OCI-LY1 (cell line): ENCODE measurements around the gene MGME1.

ENCODE experiments used
- H2AFZ ChIP-seq: fragments of 200-600 bp; sonication (generic), shearing (Covaris generic); 2 replicates; pipeline ENCODE4 v1.6.0; 2014; ENCODE audit warnings: antibody characterized with exemption, mild to moderate bottlenecking, low read length
- H3F3A ChIP-seq: fragments of 200-600 bp; sonication (generic), shearing (Covaris generic); 2 replicates; pipeline ENCODE4 v1.6.0; 2014; ENCODE audit warnings: mild to moderate bottlenecking, antibody characterized with exemption, low read length, moderate library complexity; ENCODE audit not compliant: insufficient read depth
- H3K27ac ChIP-seq: fragments of 200-600 bp; sonication (generic); 2 replicates; pipeline ENCODE4 v1.5.1; 2014; ENCODE audit warnings: low read length, mixed run types, mild to moderate bottlenecking, low read depth; ENCODE audit not compliant: poor library complexity, severe bottlenecking
- H3K27me3 ChIP-seq: fragments of 200-600 bp; sonication (generic); 2 replicates; pipeline ENCODE4 v1.6.0; 2014; ENCODE audit warnings: antibody characterized with exemption, mild to moderate bottlenecking, low read length, moderate library complexity; ENCODE audit not compliant: insufficient read depth
- H3K36me3 ChIP-seq: fragments of 200-600 bp; sonication (generic); 2 replicates; pipeline ENCODE4 v1.6.1; 2014; ENCODE audit warnings: mild to moderate bottlenecking, antibody characterized with exemption, low read length, moderate library complexity, mixed read lengths; ENCODE audit not compliant: insufficient read depth
- H3K4me1 ChIP-seq: fragments of 200-600 bp; sonication (generic); 2 replicates; pipeline ENCODE4 v1.5.1; 2014; ENCODE audit warnings: mild to moderate bottlenecking, low read length, moderate library complexity; ENCODE audit not compliant: insufficient read depth, severe bottlenecking
- H3K4me2 ChIP-seq: fragments of 200-600 bp; sonication (generic), shearing (Covaris generic); 2 replicates; pipeline ENCODE4 v1.6.1; 2014; ENCODE audit warnings: low read length
- H3K4me3 ChIP-seq: fragments of 200-600 bp; sonication (generic); 2 replicates; pipeline ENCODE4 v1.5.1; 2014; ENCODE audit warnings: low read length, low read depth, mild to moderate bottlenecking, mixed read lengths; ENCODE audit not compliant: poor library complexity, severe bottlenecking
- H3K79me2 ChIP-seq: fragments of 200-600 bp; shearing (Covaris generic); 2 replicates; pipeline ENCODE4 v1.6.1; 2016; ENCODE audit warnings: mixed run types, low read length, mixed read lengths; ENCODE audit not compliant: insufficient read depth
- H3K9ac ChIP-seq: fragments of 200-600 bp; sonication (generic), shearing (Covaris generic); 2 replicates; pipeline ENCODE4 v1.6.1; 2014; ENCODE audit warnings: mild to moderate bottlenecking, low read length, mixed read lengths
- H3K9me2 ChIP-seq: fragments of 200-600 bp; sonication (generic), shearing (Covaris generic); 2 replicates; pipeline ENCODE4 v1.6.1; 2014; ENCODE audit warnings: low read depth, mild to moderate bottlenecking, low read length, mixed read lengths
- H3K9me3 ChIP-seq: fragments of 200-600 bp; shearing (Covaris generic); 2 replicates; pipeline ENCODE4 v1.6.1; 2014; ENCODE audit warnings: low read length, mixed read lengths
- H4K20me1 ChIP-seq: fragments of 200-600 bp; sonication (generic), shearing (Covaris generic); 2 replicates; pipeline ENCODE4 v1.6.0; 2016; ENCODE audit warnings: mild to moderate bottlenecking, low read length; ENCODE audit not compliant: insufficient read depth
- CTCF ChIP-seq: fragments of 200-600 bp; sonication (generic), shearing (Covaris generic); IDR thresholded peaks from 2 replicates; pipeline ENCODE4 v1.5.1; 2017; ENCODE audit warnings: mild to moderate bottlenecking, antibody characterized with exemption, low read length, moderate library complexity, mixed read lengths
- EZH2 ChIP-seq: fragments of 200-600 bp; sonication (generic), shearing (Covaris generic); IDR thresholded peaks from 2 replicates; pipeline ENCODE4 v1.8.0; 2017; ENCODE audit warnings: borderline replicate concordance, mixed run types, mild to moderate bottlenecking, antibody characterized with exemption, low read length, moderate library complexity, mixed read lengths

Gene MGME1

GRCh38 chr20:18004384-18005031 lies 35.7 kb downstream of the MGME1 start:
- H3K9me3 ChIP-seq, result no peaks in the 10 kb centered on the region
- TF ChIP-seq CTCF (no peak), EZH2 (no peak)
- H3K9ac ChIP-seq, result no peak overlapping the region
- H3K4me1 ChIP-seq, result peaks cover 17% of the 10 kb centered on the region
- H3K79me2 ChIP-seq, result no peaks in the 10 kb centered on the region
- H3K27ac ChIP-seq, result no peak overlapping the region
- H3F3A ChIP-seq, result no peaks in the 10 kb centered on the region
- H4K20me1 ChIP-seq, result no peaks in the 10 kb centered on the region
- H3K4me2 ChIP-seq, result no peak overlapping the region
- no peaks in the 10 kb centered on the region for H3K36me3 ChIP-seq
- H3K4me3 ChIP-seq, result no peak overlapping the region
- H3K27me3 ChIP-seq, result no peaks in the 10 kb centered on the region; the same call in 1 of the 2 replicates
- no peaks in the 10 kb centered on the region for H3K9me2 ChIP-seq
- no peak overlapping the region for H2AFZ ChIP-seq

GRCh38 chr20:18005170-18005989 lies 36.6 kb downstream of the MGME1 start:
- no peak overlapping the region for H2AFZ ChIP-seq
- H3K4me1 ChIP-seq, result peaks cover 17% of the 10 kb centered on the region
- H3F3A ChIP-seq, result no peaks in the 10 kb centered on the region
- no peak overlapping the region for H3K4me3 ChIP-seq
- no peak overlapping the region for H3K27ac ChIP-seq
- no peaks in the 10 kb centered on the region for H3K9me2 ChIP-seq
- no peak for TF ChIP-seq EZH2
- H3K36me3 ChIP-seq, result no peaks in the 10 kb centered on the region
- no peaks in the 10 kb centered on the region for H3K9me3 ChIP-seq
- H3K9ac ChIP-seq, result no peak overlapping the region
- no peaks in the 10 kb centered on the region; the same call in 1 of the 2 replicates for H3K27me3 ChIP-seq
- no peaks in the 10 kb centered on the region for H4K20me1 ChIP-seq
- H3K79me2 ChIP-seq, result no peaks in the 10 kb centered on the region
- H3K4me2 ChIP-seq, result peak overlapping the region; percentile 50

GRCh38 chr20:18005990-18006364 lies 37.2 kb downstream of the MGME1 start:
- Histone ChIP-seq H3K4me1 (peaks cover 17% of the 10 kb centered on the region), H2AFZ (no peak overlapping the region), H4K20me1 (no peaks in the 10 kb centered on the region), H3K9ac (no peak overlapping the region), H3F3A (no peaks in the 10 kb centered on the region), H3K4me2 (peak overlapping the region; percentile 50; the same call in 1 of the 2 replicates), H3K36me3 (no peaks in the 10 kb centered on the region), H3K4me3 (no peak overlapping the region), H3K27me3 (no peaks in the 10 kb centered on the region; the same call in 1 of the 2 replicates), H3K9me2 (no peaks in the 10 kb centered on the region), H3K27ac (no peak overlapping the region), H3K79me2 (no peaks in the 10 kb centered on the region), H3K9me3 (no peaks in the 10 kb centered on the region)
- no peak for TF ChIP-seq CTCF
- TF ChIP-seq EZH2, result no peak
